Measurements from ENCODE around the gene CNRIP1.

The CNRIP1 gene

DNA sequence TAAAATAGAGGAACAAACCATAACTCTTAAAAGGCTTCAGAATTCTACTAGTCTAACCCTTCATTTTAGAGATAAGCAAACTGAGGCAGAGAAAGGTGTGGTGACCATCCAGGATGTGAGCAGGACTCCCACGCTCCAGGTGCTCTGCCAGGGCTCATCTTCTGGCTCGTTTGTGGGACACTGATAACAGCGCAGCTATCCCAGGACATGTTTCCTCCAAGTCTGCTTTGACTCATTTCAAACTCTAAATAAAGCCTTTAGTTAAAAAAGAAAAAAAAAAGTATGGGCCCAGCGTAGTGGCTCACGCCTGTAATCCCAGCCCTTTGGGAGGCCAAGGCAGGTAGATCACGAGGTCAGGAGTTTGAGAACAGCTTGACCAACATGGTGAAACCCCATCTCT, 28.4 kb downstream of the CNRIP1 start:
- DNase-seq: no peak

DNA sequence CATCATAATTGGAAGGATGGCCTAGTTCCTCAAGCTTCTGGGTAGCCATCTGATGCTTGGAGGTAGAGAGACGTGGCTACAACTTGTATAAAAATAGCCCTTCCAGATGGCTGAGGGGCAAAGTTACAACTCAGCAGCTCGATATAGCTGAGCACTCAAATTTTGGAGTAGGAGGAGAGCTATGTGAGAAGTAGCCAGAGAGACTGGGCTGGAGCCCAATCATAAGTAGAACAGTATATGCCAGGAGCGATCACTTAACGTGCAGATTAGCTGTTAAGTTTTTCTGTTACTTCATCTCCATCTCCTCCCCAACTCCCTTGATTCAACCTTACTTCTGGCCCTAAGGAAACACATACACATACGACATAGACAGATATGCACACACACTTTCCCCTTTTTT, 28.8 kb downstream of the CNRIP1 start:
- no peak for DNase-seq

DNA sequence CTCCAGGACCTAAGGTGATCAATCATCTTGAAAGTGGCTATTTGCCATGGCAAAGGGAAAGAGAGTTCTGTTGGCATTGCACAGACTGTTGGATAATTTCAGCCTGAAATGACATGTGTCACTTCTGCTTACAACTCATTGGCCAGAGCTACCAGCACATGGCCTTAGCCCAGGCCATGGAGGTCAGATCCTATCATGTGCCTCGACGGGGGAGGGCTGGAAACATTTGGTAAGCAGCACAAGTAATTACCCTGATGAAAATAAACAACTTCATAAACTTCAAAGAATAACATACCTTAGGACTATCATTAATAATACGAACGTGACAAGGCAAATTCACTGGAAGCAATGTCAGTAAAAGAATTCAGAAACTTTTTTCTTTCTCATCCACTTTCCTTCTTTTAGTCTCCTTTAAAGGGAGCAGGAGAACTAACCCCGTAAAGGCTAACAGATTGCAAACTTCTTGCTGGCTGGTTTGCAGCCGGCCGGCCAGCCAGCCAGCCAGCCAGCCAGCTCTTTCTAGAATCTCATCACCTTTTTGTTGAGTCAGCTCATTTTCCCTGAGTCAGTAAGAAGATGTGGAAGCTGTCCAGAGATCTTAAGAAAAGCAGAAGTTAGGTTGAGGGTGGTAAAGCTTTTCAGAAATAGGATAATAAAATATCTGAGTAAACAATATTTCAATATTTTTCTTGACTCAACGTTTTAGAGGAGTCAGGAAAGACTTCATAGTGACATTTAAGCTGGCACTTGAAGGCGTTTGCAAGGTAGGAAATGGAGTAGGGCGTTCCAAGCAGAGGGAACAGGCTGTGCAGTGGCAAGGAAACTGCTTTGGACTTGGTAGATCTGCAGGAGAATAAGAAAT, 31.9 kb downstream of the CNRIP1 start:
- DNase-seq: no peak

GRCh38 chr2:68284896-68285295, 34.9 kb downstream of the CNRIP1 start:
- DNase-seq: no peak

DNA sequence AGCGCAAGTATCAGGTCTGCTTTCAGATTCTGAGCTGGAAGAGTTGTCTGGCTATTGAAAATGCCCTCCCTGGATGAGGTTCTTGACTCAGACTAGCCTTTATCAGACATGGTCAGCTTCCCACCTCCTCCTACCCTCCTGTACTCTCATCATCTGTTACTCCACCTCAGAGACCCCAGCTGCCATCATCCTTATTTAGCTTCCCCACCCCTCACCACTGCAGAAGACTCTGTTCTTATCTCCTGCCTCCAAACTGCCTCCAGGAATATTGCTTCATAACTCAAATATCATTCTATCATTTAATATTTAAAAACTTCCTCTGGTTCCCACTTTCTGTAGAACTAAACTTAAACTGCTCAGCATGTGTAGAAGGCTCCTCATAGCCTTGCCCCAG, 36.3 kb downstream of the CNRIP1 start:
- DNase-seq: no peak

GRCh38 chr2:68282811-68283418, 36.8 kb downstream of the CNRIP1 start:
- DNase-seq: peak; percentile 45

DNA sequence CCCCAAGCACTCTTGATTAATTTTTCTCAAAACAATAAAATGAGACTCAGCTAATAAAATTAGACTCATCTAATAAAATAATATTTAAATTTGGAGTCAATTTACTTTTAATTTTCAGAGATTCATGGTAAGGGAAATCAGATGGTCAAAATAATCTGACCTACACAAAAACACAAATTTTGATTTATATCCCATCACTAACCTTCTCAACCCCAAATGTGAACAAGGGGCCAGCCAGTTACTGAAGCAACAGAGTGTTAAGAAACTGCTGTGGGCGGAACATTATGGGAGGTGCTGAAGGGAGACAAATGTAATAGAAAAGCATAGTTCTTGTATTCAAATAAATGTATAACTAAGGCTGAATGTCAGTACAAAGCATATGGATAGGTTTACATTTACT, 39.0 kb downstream of the CNRIP1 start:
- no peak for DNase-seq

- DNase-seq: no peak
Measured at GRCh38 chr2:68280348-68280747, 39.4 kb downstream of the CNRIP1 start.

GRCh38 chr2:68279691-68280090, 40.1 kb downstream of the CNRIP1 start:
- no peak for DNase-seq

GRCh38 chr2:68278169-68278568, 41.6 kb downstream of the CNRIP1 start:
- DNase-seq: no peak

DNA sequence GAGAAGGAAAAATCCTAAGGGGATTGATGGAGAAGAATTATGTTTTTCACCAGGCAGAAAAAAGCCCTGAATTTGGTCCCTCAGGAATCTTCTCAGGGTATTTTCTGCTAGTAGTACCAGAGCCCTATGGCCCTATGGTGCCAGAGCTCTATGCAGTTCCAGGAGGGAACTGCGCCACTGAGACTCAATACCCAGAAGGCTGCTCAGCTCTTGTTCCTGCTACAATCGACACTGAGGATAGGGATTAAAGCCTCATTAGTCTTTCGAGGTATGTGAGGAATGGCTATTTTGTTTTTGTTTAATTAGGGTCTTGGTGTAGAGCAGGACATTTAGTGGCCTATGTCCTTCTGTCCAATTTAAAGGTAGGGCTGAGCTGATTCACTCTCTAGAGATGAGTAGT, 45.7 kb downstream of the CNRIP1 start:
- no peak for DNase-seq

GRCh38 chr2:68272246-68272994, 47.3 kb downstream of the CNRIP1 start:
- DNase-seq: no peak

DNA sequence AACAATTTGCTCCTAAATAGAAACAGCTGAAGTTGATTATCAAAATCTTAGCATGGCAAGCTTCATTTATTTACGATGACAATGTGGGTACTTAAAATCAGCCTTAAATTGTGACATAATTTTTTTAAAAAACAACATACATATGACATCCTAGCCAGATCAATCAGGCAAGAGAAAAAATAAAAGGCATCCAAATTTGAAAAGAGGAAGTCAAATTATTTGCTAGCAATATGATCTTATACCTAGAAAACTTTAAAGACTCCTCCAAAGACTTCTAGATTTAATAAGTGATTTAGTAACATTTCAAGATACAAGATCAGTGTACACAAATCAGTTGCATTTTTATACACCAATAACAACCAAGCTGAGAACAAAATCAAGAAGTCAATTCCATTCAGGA, 53.1 kb downstream of the CNRIP1 start:
- DNase-seq: no peak

DNA sequence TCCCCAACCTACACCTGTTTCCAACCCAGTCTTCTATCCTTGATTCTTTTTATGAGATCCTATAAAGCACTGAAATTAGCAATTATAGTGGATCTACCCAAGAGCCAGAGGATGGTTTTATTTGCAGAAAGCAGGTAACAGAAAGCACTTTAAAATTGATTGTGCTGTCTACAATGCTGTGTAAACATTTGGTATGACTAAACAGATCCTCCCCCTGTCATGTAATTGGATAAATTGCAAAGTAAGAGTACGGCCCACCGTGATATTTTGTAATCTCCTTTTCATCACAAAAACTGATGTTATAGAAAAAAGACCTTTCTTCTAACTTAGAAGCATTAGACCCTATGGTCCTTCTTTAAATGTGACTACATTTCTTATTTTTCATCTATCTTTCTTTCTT, 56.1 kb downstream of the CNRIP1 start:
- DNase-seq: no peak

GRCh38 chr2:68258851-68259250, 60.9 kb downstream of the CNRIP1 start:
- no peak for DNase-seq

GRCh38 chr2:68256093-68256450, 63.7 kb downstream of the CNRIP1 start:
- DNase-seq: no peak

DNA sequence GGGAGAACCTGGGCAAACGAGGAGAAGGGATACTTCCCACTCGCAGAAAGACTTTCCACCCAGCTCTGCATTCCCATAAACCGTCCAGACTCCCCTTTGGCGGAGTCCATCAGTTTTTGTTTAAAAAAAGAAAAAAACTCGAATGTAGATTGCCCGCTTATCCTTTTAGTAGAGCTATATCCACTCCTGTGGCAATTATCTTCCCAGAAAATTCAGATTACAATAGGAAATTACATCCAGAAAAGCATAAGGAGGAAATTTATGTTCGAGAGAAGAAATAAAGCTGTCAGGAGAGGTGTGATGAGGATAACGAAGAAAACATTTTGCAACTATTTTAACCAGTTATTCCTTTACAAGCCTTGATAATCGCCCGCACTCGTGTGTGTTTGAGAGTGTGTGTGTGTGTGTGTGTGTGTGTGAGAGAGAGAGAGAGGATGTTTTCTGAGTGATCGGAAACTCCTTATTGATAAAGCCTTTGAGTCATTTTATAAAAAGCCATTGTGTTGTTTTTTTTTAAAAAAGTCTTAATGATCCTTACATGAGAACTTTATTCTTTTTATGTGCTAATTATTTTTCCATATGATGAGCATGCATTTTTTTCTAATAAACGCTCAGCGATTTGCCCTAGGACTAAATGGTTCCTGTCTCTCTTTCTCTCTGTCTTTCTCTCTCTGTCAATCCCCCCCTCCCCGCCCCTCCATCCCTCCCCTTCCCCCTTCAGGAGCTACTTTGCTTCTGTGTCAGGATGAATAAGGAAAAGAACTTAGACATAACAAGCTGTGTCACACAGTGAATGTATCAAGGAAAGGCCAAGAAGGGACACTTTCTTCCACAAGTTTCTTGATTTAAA, 66.3 kb downstream of the CNRIP1 start:
- DNase-seq: peak; percentile 56

DNA sequence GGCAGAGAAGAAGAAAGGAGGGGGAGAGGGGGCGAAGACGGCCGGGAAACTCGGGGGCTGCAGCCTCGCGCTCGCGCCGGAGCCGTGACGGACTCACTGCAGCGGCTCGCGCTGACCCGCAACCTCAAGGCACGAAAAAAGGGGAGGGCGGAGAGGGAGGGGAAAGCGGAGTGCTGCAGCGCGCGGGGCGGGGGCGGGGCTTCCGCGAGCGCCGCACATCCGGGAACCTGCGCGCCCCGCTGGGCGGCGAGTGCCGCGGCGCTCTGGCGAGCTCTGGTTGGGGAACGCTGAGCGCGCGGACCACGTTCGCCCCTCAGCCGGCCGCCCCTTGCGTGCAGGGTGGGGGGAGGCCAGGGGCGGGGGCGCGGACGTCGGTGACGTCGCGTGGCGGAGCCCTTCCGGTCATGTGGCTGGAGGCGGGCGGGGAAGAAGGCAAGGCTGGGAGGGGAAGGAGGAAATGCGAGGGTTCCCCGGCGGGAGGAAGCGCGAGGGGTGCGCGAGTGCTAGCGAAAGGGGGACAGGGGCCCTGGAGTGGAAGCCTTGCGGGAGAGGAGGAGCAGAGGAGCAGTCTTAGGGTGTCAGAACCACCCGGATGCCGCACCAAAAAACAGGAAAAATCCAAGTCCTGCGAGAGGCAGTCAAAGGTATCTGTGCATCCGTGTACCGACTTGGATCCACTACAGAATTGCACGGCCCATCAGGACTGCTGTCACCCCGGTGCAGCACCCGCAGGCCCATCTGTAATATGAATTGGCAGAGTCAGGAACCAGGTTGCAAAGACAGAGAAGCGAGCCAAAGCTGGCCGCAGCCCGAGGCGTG, 67.1 kb downstream of the CNRIP1 start, which contains the start of gene PPP3R1:
PPP3R1 (minus strand) TSS at position 133 of the 819 bp plus-strand sequence. CDS start 405 bp downstream, outside the sequence.
- DNase-seq: peak; percentile 97

GRCh38 chr2:68251855-68252399, 67.8 kb downstream of the CNRIP1 start:
- DNase-seq: peak; percentile 34

- DNase-seq: peak; percentile 87
Measured at GRCh38 chr2:68251187-68251854, 68.4 kb downstream of the CNRIP1 start.

GRCh38 chr2:68250652-68251186, 69.0 kb downstream of the CNRIP1 start:
- no peak for DNase-seq
